ENCODE measurements around the gene ELMOD3.
"Not testable (repeated sequence)": the region's sequence is repeated elsewhere in the genome, so short reads cannot be mapped to it uniquely, and the experiment has no call there.

Gene ELMOD3

DNA sequence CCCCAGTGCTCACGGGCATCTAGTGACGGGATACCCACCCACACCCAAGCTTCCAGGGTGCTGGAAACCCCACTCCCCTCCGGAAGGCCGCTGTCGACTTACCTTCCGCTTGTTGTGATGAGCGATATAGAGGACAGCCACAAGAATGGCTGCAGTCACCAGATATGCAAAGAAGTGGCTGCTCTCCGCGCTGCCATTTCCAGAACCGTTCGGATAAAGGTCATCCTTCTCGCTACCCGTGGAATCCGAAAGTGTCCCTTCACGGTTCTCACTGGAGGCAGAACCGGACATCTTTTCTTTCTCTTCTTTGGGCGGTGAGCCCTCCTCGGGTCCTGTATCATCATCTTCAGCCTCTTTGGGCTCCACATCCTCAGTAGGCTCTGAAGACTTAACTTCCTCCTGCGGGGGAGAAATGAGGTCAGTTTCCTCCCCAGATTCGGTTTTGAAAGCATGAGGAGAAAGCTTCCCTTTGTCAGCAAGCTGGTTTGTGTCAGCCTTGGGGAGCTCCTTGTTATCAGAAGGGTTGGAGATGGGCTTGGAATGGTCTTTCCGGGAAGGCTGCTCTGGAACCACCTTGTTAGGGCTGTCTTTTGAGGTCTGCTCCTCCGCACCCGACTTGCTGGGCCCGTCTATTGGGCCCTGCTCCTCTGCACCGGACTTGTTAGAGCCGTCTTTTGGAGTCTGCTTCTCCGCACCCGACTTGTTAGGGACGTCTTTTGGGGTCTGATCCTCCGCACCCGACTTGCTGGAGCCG lies 28.0 kb upstream of the ELMOD3 start:
- peak overlapping the region; percentile 92 for H3K27ac ChIP-seq
- TF ChIP-seq, protein P1, sequence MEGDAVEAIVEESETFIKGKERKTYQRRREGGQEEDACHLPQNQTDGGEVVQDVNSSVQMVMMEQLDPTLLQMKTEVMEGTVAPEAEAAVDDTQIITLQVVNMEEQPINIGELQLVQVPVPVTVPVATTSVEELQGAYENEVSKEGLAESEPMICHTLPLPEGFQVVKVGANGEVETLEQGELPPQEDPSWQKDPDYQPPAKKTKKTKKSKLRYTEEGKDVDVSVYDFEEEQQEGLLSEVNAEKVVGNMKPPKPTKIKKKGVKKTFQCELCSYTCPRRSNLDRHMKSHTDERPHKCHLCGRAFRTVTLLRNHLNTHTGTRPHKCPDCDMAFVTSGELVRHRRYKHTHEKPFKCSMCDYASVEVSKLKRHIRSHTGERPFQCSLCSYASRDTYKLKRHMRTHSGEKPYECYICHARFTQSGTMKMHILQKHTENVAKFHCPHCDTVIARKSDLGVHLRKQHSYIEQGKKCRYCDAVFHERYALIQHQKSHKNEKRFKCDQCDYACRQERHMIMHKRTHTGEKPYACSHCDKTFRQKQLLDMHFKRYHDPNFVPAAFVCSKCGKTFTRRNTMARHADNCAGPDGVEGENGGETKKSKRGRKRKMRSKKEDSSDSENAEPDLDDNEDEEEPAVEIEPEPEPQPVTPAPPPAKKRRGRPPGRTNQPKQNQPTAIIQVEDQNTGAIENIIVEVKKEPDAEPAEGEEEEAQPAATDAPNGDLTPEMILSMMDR (conservative IDR thresholded peaks at IDR 0.05): no peak

DNA sequence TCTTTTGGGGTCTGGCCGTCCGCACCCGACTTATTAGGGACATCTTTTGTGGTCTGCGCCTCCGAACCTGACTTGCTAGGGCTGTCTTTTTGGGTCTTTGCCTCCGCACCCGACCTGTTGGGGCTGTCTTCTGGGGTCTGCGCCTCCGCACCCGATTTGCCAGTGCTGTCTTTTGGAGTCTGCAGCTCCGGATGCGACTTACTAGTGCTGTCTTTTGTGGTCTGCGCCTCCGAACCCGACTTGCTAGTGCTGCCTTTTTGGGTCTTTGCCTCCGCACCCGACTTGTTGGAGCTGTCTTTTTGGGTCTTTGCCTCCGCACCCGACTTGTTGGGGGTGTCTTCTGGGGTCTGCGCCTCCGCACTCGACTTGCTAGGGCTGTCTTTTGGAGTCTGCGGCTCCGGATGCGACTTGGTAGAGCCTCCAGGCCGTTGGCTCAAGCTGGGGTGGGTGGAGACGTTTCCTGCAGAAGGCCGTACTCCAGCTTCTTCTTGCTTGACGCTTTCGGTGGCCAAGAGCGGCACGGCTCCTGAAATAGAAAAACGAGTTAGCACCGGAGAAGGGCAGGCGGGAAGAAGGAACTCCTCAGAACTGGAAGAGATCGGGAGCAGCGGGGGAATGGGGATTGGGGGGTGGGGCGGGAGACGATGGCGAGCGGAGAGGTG lies 27.3 kb upstream of the ELMOD3 start:
- H3K27ac ChIP-seq: peak overlapping the region; percentile 92
- TF ChIP-seq, protein P1 (conservative IDR thresholded peaks at IDR 0.05): no peak

DNA sequence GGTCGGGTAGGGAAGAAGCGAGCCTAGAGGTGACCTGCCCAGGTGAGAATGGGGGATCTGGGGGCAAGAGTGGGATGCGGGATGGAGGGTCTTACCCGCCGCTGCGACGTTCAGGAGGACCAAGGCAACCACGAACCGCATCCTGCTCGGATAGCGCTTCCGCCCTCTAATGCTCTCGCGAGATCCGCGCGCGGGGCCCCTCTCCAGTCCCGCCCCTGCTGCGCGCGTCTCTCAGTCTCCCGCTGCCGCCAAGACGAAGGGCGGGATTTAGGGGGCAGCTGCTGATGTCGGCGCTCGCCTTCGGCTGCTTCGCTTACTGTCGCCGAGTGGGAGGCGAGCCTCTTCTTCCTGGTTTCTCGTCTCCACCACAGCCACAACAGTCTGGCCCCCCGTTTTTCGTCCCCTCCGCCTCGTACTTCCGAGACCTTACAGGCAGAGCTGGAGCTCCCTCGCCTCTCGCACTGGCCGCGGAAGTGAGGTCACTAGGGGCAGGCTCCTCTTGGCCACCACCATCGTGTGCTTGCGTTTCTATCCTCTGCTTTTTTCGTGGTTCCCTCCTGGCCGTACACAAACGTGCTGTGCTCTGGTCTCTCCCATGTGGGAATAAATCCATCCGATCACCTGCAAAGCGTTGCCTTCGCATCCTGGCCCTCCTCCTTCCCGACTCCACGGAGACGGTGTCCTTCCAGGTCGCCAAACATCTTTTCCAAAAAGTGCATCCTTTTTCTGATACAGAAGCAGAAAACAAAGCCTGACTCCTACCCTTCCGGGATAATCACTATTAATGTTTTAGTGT lies 26.5 kb upstream of the ELMOD3 start, which contains the start of gene TGOLN2:
Gene TGOLN2 (minus strand): TSS at position 168 of the 796 bp plus-strand sequence. CDS start 27 bp downstream, at position 141.
- H3K27ac ChIP-seq: peak within 1 kb of the TSS; percentile 92
- TF ChIP-seq, protein P1 (conservative IDR thresholded peaks at IDR 0.05): no peak

DNA sequence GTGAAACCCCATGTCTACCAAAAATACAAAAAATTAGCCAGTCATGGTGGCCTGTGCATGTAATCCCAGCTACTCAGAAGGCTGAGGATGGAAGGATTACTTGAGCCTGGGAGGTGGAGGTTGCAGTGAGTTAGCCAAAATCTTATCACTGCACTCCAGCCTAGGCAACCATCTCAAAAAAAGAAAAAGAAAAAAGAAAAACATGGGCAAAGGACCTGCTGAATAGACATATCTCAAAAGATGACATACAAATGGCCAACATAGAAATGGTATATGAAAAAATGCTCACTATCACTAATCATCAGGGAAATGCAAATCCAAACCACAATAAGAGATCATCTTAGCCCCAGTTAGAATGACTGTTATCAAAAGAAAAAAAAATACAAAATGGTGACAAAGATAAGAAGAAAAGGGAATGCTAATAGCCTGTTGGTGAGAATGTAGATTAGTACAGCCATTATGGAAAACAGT lies 25.4 kb upstream of the ELMOD3 start:
- TF ChIP-seq, protein P1 (conservative IDR thresholded peaks at IDR 0.05): no peak
- H3K27ac ChIP-seq: peak overlapping the region; percentile 92

DNA sequence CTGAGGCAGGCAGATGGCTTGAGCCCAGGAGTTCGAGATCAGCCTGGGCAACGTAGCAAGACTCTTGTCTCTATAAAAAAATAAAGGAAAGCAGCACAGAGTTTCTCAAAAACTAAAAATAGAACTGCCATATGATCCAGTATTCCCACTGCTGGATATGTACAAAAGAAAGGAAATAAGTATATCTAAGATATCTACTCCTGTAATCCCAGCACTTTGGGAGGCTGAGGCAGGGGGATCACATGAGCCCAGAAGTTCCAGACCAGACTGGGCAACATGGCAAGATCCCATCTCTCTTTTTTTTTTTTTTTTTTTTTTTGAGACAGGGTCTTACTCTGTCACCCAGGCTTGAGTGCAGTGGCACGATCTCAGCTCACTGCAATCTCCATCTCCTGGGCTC lies 24.9 kb upstream of the ELMOD3 start:
- not testable (repeated sequence) for H3K27ac ChIP-seq

DNA sequence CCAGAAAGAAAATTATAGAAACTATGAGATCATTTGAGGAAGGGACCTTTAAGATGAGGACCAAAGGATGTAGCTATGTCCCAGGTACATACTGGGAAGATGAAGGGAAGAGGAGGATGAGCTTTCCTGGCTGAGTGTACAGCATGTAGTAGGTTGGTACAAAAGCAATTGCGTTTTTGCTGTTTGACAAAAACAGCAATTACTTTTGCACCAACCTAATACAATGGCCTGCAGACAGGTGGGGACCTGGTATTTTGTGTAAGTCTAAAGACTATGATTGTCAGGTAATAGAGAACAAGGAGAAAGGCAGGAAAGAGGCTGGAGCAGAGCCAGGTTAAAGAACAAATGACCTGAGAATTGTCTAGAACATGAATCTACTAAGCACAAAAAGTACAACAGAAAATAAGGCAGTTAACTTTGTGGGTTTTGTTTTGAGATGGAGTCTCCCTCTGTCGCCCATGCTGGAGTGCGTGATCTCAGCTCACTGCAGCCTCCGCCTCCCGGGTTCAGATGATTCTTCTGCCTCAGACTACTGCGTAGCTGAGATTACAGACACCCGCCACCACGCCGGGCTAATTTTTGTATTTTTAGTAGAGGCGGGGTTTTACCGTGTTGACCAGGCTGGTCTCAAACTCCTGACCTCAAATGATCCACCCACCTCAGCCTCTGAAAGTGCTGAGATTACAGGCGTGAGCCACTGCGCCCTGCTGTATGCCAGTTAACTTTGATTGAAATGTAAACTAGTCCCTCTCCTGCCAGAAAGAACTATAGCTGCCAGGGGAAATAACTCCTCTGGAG lies 23.5 kb upstream of the ELMOD3 start:
- TF ChIP-seq, protein P1 (conservative IDR thresholded peaks at IDR 0.05): no peak
- H3K27ac ChIP-seq: no peak overlapping the region

DNA sequence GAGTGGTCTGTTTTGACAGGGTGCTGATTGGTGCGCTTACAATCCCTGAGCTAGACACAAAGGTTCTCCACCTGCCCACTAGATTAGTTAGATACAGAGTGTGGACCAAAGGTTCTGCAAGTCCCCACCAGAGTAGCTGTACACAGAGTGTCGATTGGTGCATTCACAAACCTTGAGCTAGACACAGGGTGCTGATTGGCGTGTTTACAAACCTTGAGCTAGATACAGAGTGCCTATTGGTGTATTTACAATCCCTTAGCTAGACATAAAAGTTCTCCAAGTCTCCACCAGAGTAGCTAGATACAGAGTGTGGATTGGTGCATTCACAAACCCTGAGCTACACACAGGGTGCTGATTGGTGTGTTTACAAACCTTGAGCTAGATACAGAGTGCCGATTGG lies 20.7 kb upstream of the ELMOD3 start:
- H3K27ac ChIP-seq: not testable (repeated sequence)

DNA sequence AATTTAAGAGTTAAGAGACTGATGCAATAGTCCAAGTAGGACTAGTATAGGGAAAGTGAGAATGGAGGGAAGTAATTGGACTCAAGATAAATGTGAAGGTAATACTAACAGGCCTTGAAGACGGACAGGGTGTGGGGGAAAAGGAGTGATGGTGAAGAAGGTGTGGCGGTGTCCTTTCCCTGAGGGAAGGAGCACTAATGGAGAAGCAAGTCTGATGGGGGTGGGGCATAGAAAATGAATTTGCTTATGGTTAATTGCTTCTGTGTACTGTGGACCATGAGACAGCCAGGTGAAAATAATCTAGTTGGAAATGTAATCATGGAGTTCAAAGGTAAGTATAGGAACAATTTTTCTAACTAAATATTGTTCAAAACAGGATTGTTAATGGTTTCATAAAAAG lies 19.6 kb upstream of the ELMOD3 start:
- TF ChIP-seq, protein P1 (conservative IDR thresholded peaks at IDR 0.05): no peak
- no peak overlapping the region for H3K27ac ChIP-seq
